Measurements from ENCODE around the gene PRRC2B. TPM values are rescaled to one million over a fixed set of nuclear protein-coding genes. Genes with fewer than 3 reads are reported as not detected.
"Not testable (repeated sequence)": the region's sequence is repeated elsewhere in the genome, so short reads cannot be mapped to it uniquely, and the experiment has no call there.

Gene PRRC2B
- polyA plus RNA-seq, 3 donors: 163 to 247 (median 183) TPM

GRCh38 chr9:131379056-131379455 is 14.8 kb upstream of the PRRC2B start:
- no peak for DNase-seq

GRCh38 chr9:131382850-131383729 is 10.8 kb upstream of the PRRC2B start:
- DNase-seq: peak; percentile 90

GRCh38 chr9:131385296-131385695 is 8.6 kb upstream of the PRRC2B start:
- no peak for DNase-seq

GRCh38 chr9:131386281-131386680 is 7.6 kb upstream of the PRRC2B start:
- no peak for DNase-seq

GRCh38 chr9:131387394-131387793 is 6.5 kb upstream of the PRRC2B start:
- DNase-seq: no peak

- no peak for DNase-seq
These were observed 2.9 kb upstream of the PRRC2B start for GRCh38 chr9:131391020-131391419.

GRCh38 chr9:131391504-131391903 is 2.4 kb upstream of the PRRC2B start:
- no peak for DNase-seq

GRCh38 chr9:131394464-131395156 is 724 bp downstream of the PRRC2B start:
- DNase-seq: no peak

- DNase-seq: no peak
These were observed 1.5 kb downstream of the PRRC2B start for GRCh38 chr9:131395157-131396098.

GRCh38 chr9:131396099-131396479 is 2.2 kb downstream of the PRRC2B start:
- DNase-seq: not testable (repeated sequence)

- no peak for DNase-seq
These were observed 2.7 kb downstream of the PRRC2B start for GRCh38 chr9:131396626-131397025.

- DNase-seq: no peak
These were observed 3.4 kb downstream of the PRRC2B start for GRCh38 chr9:131397100-131397790.

- DNase-seq: no peak
These were observed 4.3 kb downstream of the PRRC2B start for GRCh38 chr9:131398204-131398603.

GRCh38 chr9:131399972-131400371 is 6.1 kb downstream of the PRRC2B start:
- DNase-seq: no peak

GRCh38 chr9:131400627-131401026 is 6.7 kb downstream of the PRRC2B start:
- DNase-seq: no peak

GRCh38 chr9:131402073-131402472 is 8.2 kb downstream of the PRRC2B start:
- no peak for DNase-seq

- DNase-seq: no peak
These were observed 9.0 kb downstream of the PRRC2B start for GRCh38 chr9:131402738-131403492.

GRCh38 chr9:131403493-131403773 is 9.5 kb downstream of the PRRC2B start:
- no peak for DNase-seq

- DNase-seq: no peak
These were observed 10.7 kb downstream of the PRRC2B start for GRCh38 chr9:131404581-131404980.

GRCh38 chr9:131404987-131405386 is 11.1 kb downstream of the PRRC2B start:
- DNase-seq: no peak

- no peak for DNase-seq
These were observed 11.5 kb downstream of the PRRC2B start for GRCh38 chr9:131405428-131405827.

Data from renal pelvis (tissue), 4 donors.